ENCODE results near the gene SPTLC2. TPM values are rescaled to one million over a fixed set of nuclear protein-coding genes. Genes with fewer than 3 reads are reported as not detected.

The SPTLC2 gene
- total RNA-seq, 1 experiment from 2014 or later, result 32.6 TPM

GRCh38 chr14:77580964-77581505 lies 35.4 kb downstream of the SPTLC2 start:
- H3K9me3 ChIP-seq (ENCODE audit: control insufficient read depth, low read depth, low read length), result no peaks in the 10 kb centered on the region
- H2BK12ac ChIP-seq (ENCODE audit: insufficient read length, low read depth, low read length), result no peak overlapping the region
- H3K18ac ChIP-seq (ENCODE audit: insufficient read length, low read depth, low read length), result no peak overlapping the region
- WGBS (ENCODE audit: extremely low coverage, insufficient read length, low lambda C conversion rate), result no CpG with 5 or more reads among the region's 4 CpGs
- no peaks in the 10 kb centered on the region for H3K23me2 ChIP-seq (ENCODE audit: insufficient read length, low read depth, low read length, poor library complexity, severe bottlenecking)
- H2BK20ac ChIP-seq (ENCODE audit: low read depth, low read length, poor library complexity, severe bottlenecking), result no peak overlapping the region
- no peak overlapping the region for H4K91ac ChIP-seq (ENCODE audit: insufficient read length, low read depth, low read length)
- no peaks in the 10 kb centered on the region for H4K20me1 ChIP-seq (ENCODE audit: control insufficient read depth, insufficient read depth, insufficient read length)
- Mint-ChIP-seq H3K4me3 (no peak overlapping the region), H3K27ac (no peak overlapping the region), H3K27me3 (ENCODE audit: low read depth) (no peaks in the 10 kb centered on the region), H3K36me3 (ENCODE audit: insufficient read depth in 1 of 3, low read depth in 3 of 3) (peaks cover 3 to 7% (median 6%) of the 10 kb centered on the region in 3 experiments; a peak in 4 of 7 replicates), H3K9me3 (no peaks in the 10 kb centered on the region), H3K4me1 (peaks cover 5 to 10% of the 10 kb centered on the region in 2 experiments)
- TF ChIP-seq CTCF (conservative IDR thresholded peaks at IDR 0.05), result no peak
- no peak overlapping the region for H2AFZ ChIP-seq (ENCODE audit: low read length)
- H3K14ac ChIP-seq (ENCODE audit: insufficient read depth, low read length), result no peak overlapping the region
- no peak overlapping the region for H3T11ph ChIP-seq (ENCODE audit: low read length)
- H4K5ac ChIP-seq (ENCODE audit: insufficient read length, low read depth, low read length), result no peak overlapping the region
- peaks cover 4% of the 10 kb centered on the region for H3K79me1 ChIP-seq (ENCODE audit: insufficient read depth, low read depth, low read length, poor library complexity, severe bottlenecking)
- no peaks in the 10 kb centered on the region for H3K27me3 ChIP-seq (ENCODE audit: insufficient read depth, low read length)
- no peaks in the 10 kb centered on the region; the same call in 1 of the 2 replicates for H3K79me2 ChIP-seq (ENCODE audit: insufficient read depth, low read length)
- H3K4me1 ChIP-seq (ENCODE audit: insufficient read depth, low read length), result no peaks in the 10 kb centered on the region
- H2BK5ac ChIP-seq (ENCODE audit: insufficient read length, low read length), result no peak overlapping the region
- H4K8ac ChIP-seq (replicated peaks; ENCODE audit: insufficient read length, low read depth, low read length), result no peak overlapping the region
- no peak overlapping the region for H2BK15ac ChIP-seq (ENCODE audit: low read depth, low read length)
- H3K56ac ChIP-seq (ENCODE audit: insufficient read length, low read depth, low read length), result no peak overlapping the region
- no peak overlapping the region for H3K27ac ChIP-seq (ENCODE audit: insufficient read length, low read depth, low read length)
- H3K4me2 ChIP-seq (ENCODE audit: insufficient read depth, insufficient read length, low read length), result no peak overlapping the region
- no peak overlapping the region for H3K9ac ChIP-seq (ENCODE audit: extremely low read depth, insufficient read length, low read length)
- H3K23ac ChIP-seq (ENCODE audit: insufficient read length, low read depth, low read length), result no peak overlapping the region
- H2AK5ac ChIP-seq (ENCODE audit: insufficient read length, low read length), result no peak overlapping the region
- H3K4ac ChIP-seq (ENCODE audit: low read depth, low read length), result no peak overlapping the region
- H2BK120ac ChIP-seq (ENCODE audit: low read depth, low read length, poor library complexity, severe bottlenecking), result no peak overlapping the region
- no peak for DNase-seq
